Measurements from ENCODE around the gene OMG.
"Not testable (repeated sequence)": the region's sequence is repeated elsewhere in the genome, so short reads cannot be mapped to it uniquely, and the experiment has no call there.

OMG gene

DNA sequence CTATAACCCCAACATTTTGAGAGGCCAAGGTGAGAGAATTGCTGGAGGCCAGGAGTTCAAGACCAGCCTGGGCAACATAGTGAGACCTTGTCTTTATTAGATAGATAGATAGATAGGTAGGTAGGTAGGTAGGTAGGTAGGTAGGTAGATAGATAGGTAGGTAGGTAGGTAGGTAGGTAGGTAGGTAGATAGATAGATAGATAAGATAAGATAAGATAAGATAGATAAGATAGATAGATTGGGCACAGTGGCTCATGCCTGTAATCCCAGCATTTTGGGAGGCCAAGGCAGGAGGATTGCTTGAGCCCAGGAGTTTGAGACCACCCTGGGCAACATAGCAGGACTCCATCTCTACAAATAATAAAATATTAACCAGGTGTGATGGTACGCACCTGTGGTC lies 34.1 kb downstream of the OMG start:
- DNase-seq (ENCODE audit: low spot score), result not testable (repeated sequence)

GRCh38 chr17:31261601-31262000 lies 35.4 kb downstream of the OMG start:
- DNase-seq (ENCODE audit: low spot score), result no peak

DNA sequence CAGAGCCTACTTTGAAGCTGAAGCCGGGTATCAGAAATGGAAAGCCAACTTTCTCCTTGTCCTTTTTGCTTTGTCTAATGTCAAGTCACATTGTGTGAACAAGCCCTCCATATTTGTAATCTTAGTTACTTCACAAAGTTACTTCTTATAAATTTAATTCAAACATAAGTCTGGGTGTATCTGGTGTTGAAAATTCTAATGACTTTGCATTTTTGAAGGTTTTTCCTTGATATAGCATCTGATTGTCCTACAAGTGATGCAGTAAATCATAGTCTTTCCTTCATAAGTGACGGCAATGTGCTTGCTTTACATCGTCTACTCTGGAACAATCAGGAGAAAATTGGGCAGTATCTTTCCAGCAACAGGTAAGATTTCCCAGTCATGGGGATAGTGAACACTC lies 36.9 kb downstream of the OMG start:
- no peak for DNase-seq (ENCODE audit: low spot score)

DNA sequence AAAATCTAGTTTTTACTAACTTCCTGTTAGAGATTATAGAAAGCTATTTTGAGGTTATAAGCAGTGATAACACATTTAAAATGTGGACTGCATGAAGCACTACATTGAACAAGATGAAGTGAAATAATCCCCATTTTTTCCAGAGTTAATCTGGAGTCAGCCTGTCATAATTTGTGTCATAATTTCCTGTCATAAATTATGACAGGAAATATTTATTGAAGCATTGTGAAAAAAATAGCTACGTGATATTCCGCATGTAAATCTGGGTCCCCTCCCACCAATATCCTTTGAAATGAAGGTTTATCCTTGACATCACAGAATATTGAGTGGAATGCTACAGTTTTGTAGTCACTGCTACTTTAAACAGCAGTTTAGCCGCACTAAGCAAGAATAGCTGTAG lies 40.1 kb downstream of the OMG start:
- no peak for DNase-seq (ENCODE audit: low spot score)

GRCh38 chr17:31254654-31255053 lies 42.4 kb downstream of the OMG start:
- DNase-seq (ENCODE audit: low spot score), result no peak

DNA sequence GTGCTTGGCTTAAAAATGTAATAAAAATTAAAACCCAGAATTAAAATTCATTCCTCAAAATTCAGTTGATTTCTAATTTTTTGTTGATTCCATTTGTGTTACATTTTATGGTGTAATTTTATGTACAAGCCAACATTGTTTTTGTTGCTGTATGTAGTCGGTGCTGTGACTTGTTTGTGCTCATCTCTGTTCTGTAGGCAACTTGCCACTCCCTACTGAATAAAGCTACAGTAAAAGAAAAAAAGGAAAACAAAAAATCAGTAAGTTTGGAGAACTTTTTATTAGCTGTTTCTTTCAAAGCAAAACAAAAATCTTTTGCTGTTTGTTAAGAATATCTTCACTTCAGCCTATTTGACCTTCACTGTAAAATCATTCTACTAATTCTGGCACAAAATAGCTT lies 44.3 kb downstream of the OMG start:
- DNase-seq (ENCODE audit: low spot score), result no peak

DNA sequence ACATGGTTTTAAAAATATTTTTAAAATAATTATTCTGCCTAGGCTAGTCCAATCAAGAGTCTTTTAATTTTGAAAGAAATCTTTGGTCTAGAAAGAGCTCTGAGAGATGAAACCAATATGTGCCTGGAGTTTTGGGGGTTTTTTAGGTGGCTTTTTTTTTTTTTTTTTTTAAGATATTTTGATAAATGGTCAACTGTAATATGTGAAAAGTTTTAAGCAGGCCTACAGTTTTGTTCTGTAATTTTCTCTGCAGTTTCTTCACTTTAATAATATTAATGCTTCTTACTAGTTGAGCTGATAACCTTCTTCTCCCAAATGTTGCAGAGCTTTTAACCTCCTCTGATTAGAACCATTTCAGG lies 45.1 kb downstream of the OMG start:
- DNase-seq (ENCODE audit: low spot score), result no peak

DNA sequence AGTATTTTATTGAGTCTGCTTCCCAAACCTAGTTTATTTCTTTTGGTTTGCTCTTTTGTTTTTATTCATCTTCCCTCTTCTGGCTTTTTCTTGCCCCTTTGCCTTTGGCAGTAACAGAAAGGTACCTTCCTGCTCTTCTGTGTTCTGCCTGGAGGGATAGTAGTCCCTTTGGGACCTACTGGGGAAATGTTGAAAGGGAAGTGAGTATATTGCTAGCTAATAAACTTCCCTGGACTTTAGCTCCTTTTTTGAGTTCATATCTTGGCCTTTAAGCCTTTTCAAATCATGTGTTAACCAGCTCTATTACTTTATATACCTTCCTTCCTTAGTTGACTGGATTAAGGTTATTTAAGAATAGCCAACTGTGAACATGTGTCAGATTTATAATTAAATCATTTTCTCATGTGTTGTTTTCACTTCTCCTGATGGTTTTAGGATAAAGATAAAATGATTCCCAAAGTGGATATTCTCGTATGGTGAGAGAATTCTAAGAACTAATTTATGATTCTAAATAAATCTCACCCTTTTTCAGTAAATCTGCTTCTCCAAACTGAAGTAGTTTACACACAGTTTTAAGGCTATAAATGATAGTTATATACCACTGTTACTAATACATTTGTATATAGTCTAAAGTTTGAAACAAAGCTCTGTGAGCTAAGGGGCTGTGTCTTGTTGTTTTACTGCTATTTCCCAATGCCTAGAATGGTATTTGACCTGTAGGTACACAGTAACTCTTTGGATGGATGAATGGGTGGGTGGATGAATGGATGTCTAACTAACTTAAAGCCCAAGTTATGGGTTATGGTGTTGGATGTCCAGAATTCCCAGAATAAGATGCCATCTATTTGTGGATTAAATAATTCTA lies 45.7 kb downstream of the OMG start:
- DNase-seq (ENCODE audit: low spot score), result no peak

GRCh38 chr17:31250229-31250628 lies 46.8 kb downstream of the OMG start:
- no peak for DNase-seq (ENCODE audit: low spot score)

GRCh38 chr17:31249835-31250141 lies 47.3 kb downstream of the OMG start:
- DNase-seq (ENCODE audit: low spot score), result no peak

GRCh38 chr17:31248986-31249834 lies 47.8 kb downstream of the OMG start:
- no peak for DNase-seq (ENCODE audit: low spot score)
